ENCODE results near the gene STARD13.

Gene STARD13

GRCh38 chr13:33090755-33091414, 194.7 kb downstream of the STARD13 start:
- TF ChIP-seq, protein P1, sequence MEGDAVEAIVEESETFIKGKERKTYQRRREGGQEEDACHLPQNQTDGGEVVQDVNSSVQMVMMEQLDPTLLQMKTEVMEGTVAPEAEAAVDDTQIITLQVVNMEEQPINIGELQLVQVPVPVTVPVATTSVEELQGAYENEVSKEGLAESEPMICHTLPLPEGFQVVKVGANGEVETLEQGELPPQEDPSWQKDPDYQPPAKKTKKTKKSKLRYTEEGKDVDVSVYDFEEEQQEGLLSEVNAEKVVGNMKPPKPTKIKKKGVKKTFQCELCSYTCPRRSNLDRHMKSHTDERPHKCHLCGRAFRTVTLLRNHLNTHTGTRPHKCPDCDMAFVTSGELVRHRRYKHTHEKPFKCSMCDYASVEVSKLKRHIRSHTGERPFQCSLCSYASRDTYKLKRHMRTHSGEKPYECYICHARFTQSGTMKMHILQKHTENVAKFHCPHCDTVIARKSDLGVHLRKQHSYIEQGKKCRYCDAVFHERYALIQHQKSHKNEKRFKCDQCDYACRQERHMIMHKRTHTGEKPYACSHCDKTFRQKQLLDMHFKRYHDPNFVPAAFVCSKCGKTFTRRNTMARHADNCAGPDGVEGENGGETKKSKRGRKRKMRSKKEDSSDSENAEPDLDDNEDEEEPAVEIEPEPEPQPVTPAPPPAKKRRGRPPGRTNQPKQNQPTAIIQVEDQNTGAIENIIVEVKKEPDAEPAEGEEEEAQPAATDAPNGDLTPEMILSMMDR (IDR thresholded peaks at IDR 0.05): no peak

DNA sequence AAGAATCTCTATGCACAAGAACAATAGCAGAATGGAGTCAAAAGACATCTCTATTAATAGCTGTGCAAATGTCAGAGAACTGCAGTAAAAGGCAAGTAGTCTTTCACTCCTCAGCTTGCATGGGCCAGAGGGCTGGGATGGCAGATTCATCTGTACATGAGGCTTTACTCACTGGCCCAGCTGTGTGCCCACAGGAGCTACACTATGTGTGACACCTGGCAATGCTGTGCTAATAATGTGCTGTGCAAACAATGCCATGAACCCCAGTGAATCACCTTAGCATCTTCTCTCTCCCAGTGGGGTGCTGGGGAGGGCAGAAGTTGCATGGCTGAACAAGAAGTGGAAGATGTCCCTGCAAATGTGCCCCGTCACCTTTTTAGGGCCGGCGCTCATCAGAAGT, 196.2 kb downstream of the STARD13 start:
- TF ChIP-seq, protein P1 (IDR thresholded peaks at IDR 0.05): no peak

- TF ChIP-seq, protein P1 (IDR thresholded peaks at IDR 0.05): no peak
Observed at GRCh38 chr13:33087790-33088189, 197.8 kb downstream of the STARD13 start.

DNA sequence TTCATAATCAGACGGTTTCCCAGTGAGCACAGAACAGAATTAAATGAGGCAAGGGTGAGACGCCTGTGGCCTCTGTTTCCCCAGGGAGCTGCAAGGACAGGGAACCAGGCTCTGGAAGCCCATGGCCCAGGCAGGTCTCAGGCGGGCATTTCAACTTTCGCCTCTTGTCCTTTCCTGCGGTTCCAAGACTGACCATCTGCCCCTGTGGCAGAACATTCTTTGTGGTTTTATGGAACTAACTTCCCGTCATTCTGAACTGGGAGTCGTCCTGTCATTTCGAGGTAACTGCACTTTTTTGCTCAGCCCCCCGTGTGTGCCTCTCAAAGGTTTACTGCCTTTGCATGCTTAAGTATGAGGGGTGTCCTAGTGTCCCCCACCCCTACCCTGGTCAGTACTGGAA, 198.5 kb downstream of the STARD13 start:
- TF ChIP-seq, protein P1 (IDR thresholded peaks at IDR 0.05): no peak

GRCh38 chr13:33083054-33083453, 202.5 kb downstream of the STARD13 start:
- TF ChIP-seq, protein P1 (IDR thresholded peaks at IDR 0.05): no peak

- TF ChIP-seq, protein P1 (IDR thresholded peaks at IDR 0.05): no peak
Observed at GRCh38 chr13:33081666-33082065, 203.9 kb downstream of the STARD13 start.

DNA sequence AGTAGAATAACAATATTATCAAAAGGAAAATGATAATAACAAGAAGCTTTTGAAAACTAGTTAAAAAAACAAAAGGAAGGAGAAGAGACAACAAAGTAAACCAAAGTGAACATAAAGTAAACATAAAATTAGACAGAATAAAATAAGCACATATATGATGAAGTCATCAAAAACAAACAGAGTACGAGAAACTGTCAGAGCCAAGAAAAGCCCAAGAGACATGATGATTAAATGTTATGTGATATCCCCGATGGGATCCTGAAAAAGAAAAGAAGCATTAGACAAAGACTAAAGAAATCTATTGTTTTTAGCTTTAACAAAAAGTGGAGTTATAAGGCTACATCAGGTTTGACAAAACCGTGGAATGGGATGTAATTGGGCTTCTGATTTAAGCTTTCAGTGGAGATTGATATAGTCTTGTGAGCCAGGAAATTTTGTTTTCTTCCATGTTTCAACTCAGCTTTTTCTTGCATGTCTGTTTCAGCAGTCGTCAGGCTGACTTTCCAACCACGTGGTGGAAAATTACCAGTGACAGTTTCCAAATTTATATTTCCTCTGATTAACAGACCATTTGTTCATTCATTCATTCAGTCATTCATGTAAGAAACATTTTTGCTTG, 204.5 kb downstream of the STARD13 start:
- TF ChIP-seq, protein P1 (IDR thresholded peaks at IDR 0.05): no peak
